IMR-90 (cell line): ENCODE data around the gene RBM44. TPM values are rescaled to one million over a fixed set of nuclear protein-coding genes. Genes with fewer than 3 reads are reported as not detected.

Experiments
- ATAC-seq: fragments of 200-7000 bp; cut with Tn5 transposase; 2 replicates; pipeline ENCODE4 v1.9.1; 2020; ENCODE audit warnings: low read depth, mild to moderate bottlenecking, moderate library complexity
- BruUV-seq: library from RNA; stranded (reverse); fragments of 400-500 nt; replicated peaks from 2 replicates; lab custom pipeline; 2021; lab: Mats Ljungman, UMichigan
- CTCF ChIA-PET: fragments of 300-600 bp; formaldehyde crosslinking; extraction: SDS; loops from one replicate; lab custom pipeline; 2021; ENCODE audit warnings: antibody characterized with exemption; lab: Yijun Ruan, JAX
- POLR2A ChIA-PET: fragments of 300-600 bp; sonication (Branson Sonifier 250); formaldehyde crosslinking; loops from one replicate; lab custom pipeline; 2022; ENCODE audit warnings: antibody characterized with exemption; ENCODE audit not compliant: unreplicated experiment; lab: Charles Lee
- DNase-seq: peaks from one replicate; pipeline ENCODE4 v3.0.0; 2013
- H2AFZ ChIP-seq: replicated peaks from 2 replicates; pipeline ENCODE3; 2013; ENCODE audit warnings: low read length, mild to moderate bottlenecking; ENCODE audit not compliant: poor library complexity
- H2AK5ac ChIP-seq: 2 replicates; pipeline ENCODE4 v1.6.1; 2013; ENCODE audit warnings: low read depth, low read length, inconsistent platforms
- H2AK9ac ChIP-seq: replicated peaks from 2 replicates; pipeline ENCODE3; 2013; ENCODE audit warnings: mild to moderate bottlenecking, low read depth, low read length, moderate library complexity; ENCODE audit not compliant: poor library complexity
- H2BK120ac ChIP-seq: 2 replicates; pipeline ENCODE4 v1.6.1; 2013; ENCODE audit warnings: low read depth, low read length, inconsistent platforms
- H2BK15ac ChIP-seq: 3 replicates; pipeline ENCODE4 v1.6.1; 2013; ENCODE audit warnings: low read depth, low read length, inconsistent platforms
- H2BK20ac ChIP-seq: 2 replicates; pipeline ENCODE4 v1.6.1; 2013; ENCODE audit warnings: low read depth, mild to moderate bottlenecking, inconsistent platforms, low read length, moderate library complexity
- H2BK5ac ChIP-seq: 2 replicates; pipeline ENCODE4 v1.6.1; 2013; ENCODE audit warnings: mild to moderate bottlenecking, low read depth, low read length, inconsistent platforms; ENCODE audit not compliant: poor library complexity, severe bottlenecking
- H3K14ac ChIP-seq: replicated peaks from 2 replicates; pipeline ENCODE4 v1.6.1; 2013; ENCODE audit warnings: low read depth, low read length, inconsistent platforms
- H3K18ac ChIP-seq: 2 replicates; pipeline ENCODE4 v1.6.1; 2013; ENCODE audit warnings: low read depth, low read length, control low read depth
- H3K23ac ChIP-seq: 2 replicates; pipeline ENCODE4 v1.6.1; 2013; ENCODE audit warnings: low read depth, low read length, inconsistent platforms
- H3K27ac ChIP-seq: 2 replicates; pipeline ENCODE4 v1.5.1; 2013; ENCODE audit warnings: mild to moderate bottlenecking, control low read depth, low read length; ENCODE audit not compliant: insufficient read depth
- H3K27me3 ChIP-seq: 2 replicates; pipeline ENCODE4 v1.6.1; 2013; ENCODE audit warnings: low read length; ENCODE audit not compliant: control insufficient read depth, insufficient read depth
- H3K36me3 ChIP-seq: 2 replicates; pipeline ENCODE4 v1.6.1; 2013; ENCODE audit warnings: low read length, mixed read lengths; ENCODE audit not compliant: control insufficient read depth, insufficient read depth
- H3K4ac ChIP-seq: 2 replicates; pipeline ENCODE4 v1.6.1; 2013; ENCODE audit warnings: low read depth, low read length, inconsistent platforms
- H3K4me1 ChIP-seq: 2 replicates; pipeline ENCODE4 v1.6.1; 2013; ENCODE audit warnings: low read length, mixed read lengths; ENCODE audit not compliant: control insufficient read depth, insufficient read depth
- H3K4me2 ChIP-seq: 2 replicates; pipeline ENCODE4 v1.6.1; 2013; ENCODE audit warnings: low read depth, mild to moderate bottlenecking, control low read depth, low read length, moderate library complexity
- H3K4me3 ChIP-seq: 2 replicates; pipeline ENCODE4 v1.5.1; 2013; ENCODE audit warnings: low read depth, mild to moderate bottlenecking, control low read depth, low read length, moderate library complexity; ENCODE audit not compliant: insufficient read depth
- H3K56ac ChIP-seq: 2 replicates; pipeline ENCODE4 v1.6.1; 2013; ENCODE audit warnings: low read length, inconsistent platforms; ENCODE audit not compliant: insufficient read depth; ENCODE audit errors: extremely low read depth
- H3K79me1 ChIP-seq, 2 experiments: 2 replicates each; pipeline ENCODE4 v1.6.1; 2013; ENCODE audit warnings: low read length in 2 of 2, inconsistent platforms in 1 of 2, low read depth in 1 of 2
- H3K9ac ChIP-seq: 2 replicates; pipeline ENCODE4 v1.6.1; 2013; ENCODE audit warnings: low read depth, low read length, control low read depth
- H3K9me1 ChIP-seq: 2 replicates; pipeline ENCODE4 v1.6.1; 2013; ENCODE audit warnings: low read length, inconsistent platforms; ENCODE audit not compliant: insufficient read depth
- H3K9me3 ChIP-seq: 2 replicates; pipeline ENCODE4 v1.6.1; 2013; ENCODE audit warnings: low read length; ENCODE audit not compliant: control insufficient read depth, insufficient read depth
- H4K20me1 ChIP-seq: 2 replicates; pipeline ENCODE4 v1.6.1; 2013; ENCODE audit warnings: low read length, inconsistent platforms; ENCODE audit not compliant: insufficient read depth
- H4K5ac ChIP-seq: 2 replicates; pipeline ENCODE4 v1.6.1; 2013; ENCODE audit warnings: mild to moderate bottlenecking, low read depth, low read length, control low read depth
- H4K8ac ChIP-seq, 2 experiments: 2 replicates each; pipeline ENCODE4 v1.6.1; 2013; ENCODE audit warnings: low read depth in 2 of 2, low read length in 2 of 2, control low read depth in 1 of 2, inconsistent platforms in 1 of 2
- H4K91ac ChIP-seq: 2 replicates; pipeline ENCODE4 v1.6.1; 2013; ENCODE audit warnings: low read depth, low read length, inconsistent platforms; ENCODE audit not compliant: insufficient read depth
- BHLHE40 ChIP-seq: fragments of 150-350 bp; IDR thresholded peaks from 2 replicates; pipeline ENCODE4 v1.6.1; 2016; ENCODE audit warnings: mild to moderate bottlenecking, low read depth, low read length
- CEBPB ChIP-seq: IDR thresholded peaks from 2 replicates; pipeline ENCODE4 v1.6.1; 2012; ENCODE audit warnings: low read depth, low read length, improper control_type of control experiment
- CHD1 ChIP-seq: IDR thresholded peaks from 2 replicates; pipeline ENCODE4 v1.6.1; 2012; ENCODE audit warnings: low read depth, low read length, improper control_type of control experiment
- FOS ChIP-seq: fragments of 150-350 bp; IDR thresholded peaks from 2 replicates; pipeline ENCODE4 v1.6.1; 2016; ENCODE audit warnings: low read depth, low read length
- MAFK ChIP-seq: IDR thresholded peaks from 2 replicates; pipeline ENCODE4 v1.6.1; 2012; ENCODE audit warnings: low read depth, low read length, improper control_type of control experiment
- MAZ ChIP-seq: IDR thresholded peaks from 2 replicates; pipeline ENCODE4 v1.6.1; 2012; ENCODE audit warnings: low read depth, mild to moderate bottlenecking, low read length, improper control_type of control experiment, moderate library complexity, borderline replicate concordance
- MXI1 ChIP-seq: IDR thresholded peaks from 2 replicates; pipeline ENCODE4 v1.6.1; 2012; ENCODE audit warnings: low read depth, mild to moderate bottlenecking, low read length, moderate library complexity, borderline replicate concordance
- NFE2L2 ChIP-seq: fragments of 150-350 bp; IDR thresholded peaks from 2 replicates; pipeline ENCODE4 v1.6.1; 2016; ENCODE audit warnings: low read depth, mild to moderate bottlenecking, low read length
- POLR2A ChIP-seq: IDR thresholded peaks from 2 replicates; pipeline ENCODE4 v1.6.1; 2012; ENCODE audit warnings: mild to moderate bottlenecking, low read depth, low read length
- RAD21 ChIP-seq: IDR thresholded peaks from 2 replicates; pipeline ENCODE4 v1.6.1; 2012; ENCODE audit warnings: low read length, improper control_type of control experiment
- RCOR1 ChIP-seq: IDR thresholded peaks from 2 replicates; pipeline ENCODE4 v1.6.1; 2012; ENCODE audit warnings: mild to moderate bottlenecking, low read length, improper control_type of control experiment; ENCODE audit not compliant: insufficient replicate concordance
- RFX5 ChIP-seq: IDR thresholded peaks from 2 replicates; pipeline ENCODE4 v1.8.0; 2012; ENCODE audit warnings: low read depth, mild to moderate bottlenecking, low read length, moderate library complexity
- SMC3 ChIP-seq: fragments of 150-350 bp; IDR thresholded peaks from 2 replicates; pipeline ENCODE4 v1.6.1; 2016; ENCODE audit warnings: low read depth, mild to moderate bottlenecking, antibody characterized with exemption, low read length, moderate library complexity
- WGBS, 2 experiments: methylation state at CpG; one replicate each; pipeline versions ENCODE4 v1.1.5 to v1.1.7; 2013; ENCODE audit warnings: missing lambda C conversion rate in 2 of 2; ENCODE audit not compliant: insufficient read length in 1 of 2; ENCODE audit errors: extremely low coverage in 2 of 2; 5-methylcytosine and 5-hydroxymethylcytosine counted together
- dilution Hi-C: fragments of 300-500 bp; cut with HindIII; formaldehyde crosslinking; loops from one replicate; pipeline ENCODE4 v1.14.3; 2018; ENCODE audit warnings: low sequenced_read_pairs; ENCODE audit not compliant: unreplicated experiment
- in situ Hi-C: fragments of 300-500 bp; cut with MboI; formaldehyde crosslinking; loops from 3 replicates; pipeline ENCODE4 v1.14.3; 2019; ENCODE audit warnings: low sequenced_read_pairs, inconsistent platforms, mixed read lengths
- intact Hi-C: fragments of 100-400 bp; cut with micrococcal nuclease; formaldehyde crosslinking; loops from 2 replicates; pipeline ENCODE4 v1.10.0; 2022
- polyA plus RNA-seq, 3 experiments: library from polyadenylated mRNA; depleted of rRNA; stranded (reverse); fragments of >200 nt; gene quantifications; 2 replicates each; pipeline ENCODE4 v1.2.3, GENCODE V29; 2012; ENCODE audit warnings: low replicate concordance in 1 of 3
- total RNA-seq: library from RNA; depleted of rRNA; stranded (reverse); fragments of >200 nt; gene quantifications from 2 replicates; pipeline ENCODE4 v1.2.3, GENCODE V29; 2012
- TF ChIP-seq, protein P1 (sequence below): fragments of 150-350 bp; IDR thresholded peaks from 2 replicates; pipeline ENCODE4 v1.6.1; 2017; ENCODE audit warnings: mild to moderate bottlenecking, antibody characterized with exemption, low read length, low read depth
- TF ChIP-seq, protein P2 (sequence below): fragments of 150-350 bp; IDR thresholded peaks from 2 replicates; pipeline ENCODE4 v1.6.1; 2016; ENCODE audit warnings: low read depth, mild to moderate bottlenecking, low read length, moderate library complexity, borderline replicate concordance
- TF ChIP-seq, protein P3 (sequence below): conservative IDR thresholded peaks from 2 replicates; pipeline ENCODE4 v1.5.1; 2012; ENCODE audit warnings: mild to moderate bottlenecking, low read depth, low read length, improper control_type of control experiment

RBM44 gene
- total and polyA plus RNA-seq, 2 of the 4 experiments (the other 2 are of a cell fraction) = 0.14 to 0.18 TPM

DNA sequence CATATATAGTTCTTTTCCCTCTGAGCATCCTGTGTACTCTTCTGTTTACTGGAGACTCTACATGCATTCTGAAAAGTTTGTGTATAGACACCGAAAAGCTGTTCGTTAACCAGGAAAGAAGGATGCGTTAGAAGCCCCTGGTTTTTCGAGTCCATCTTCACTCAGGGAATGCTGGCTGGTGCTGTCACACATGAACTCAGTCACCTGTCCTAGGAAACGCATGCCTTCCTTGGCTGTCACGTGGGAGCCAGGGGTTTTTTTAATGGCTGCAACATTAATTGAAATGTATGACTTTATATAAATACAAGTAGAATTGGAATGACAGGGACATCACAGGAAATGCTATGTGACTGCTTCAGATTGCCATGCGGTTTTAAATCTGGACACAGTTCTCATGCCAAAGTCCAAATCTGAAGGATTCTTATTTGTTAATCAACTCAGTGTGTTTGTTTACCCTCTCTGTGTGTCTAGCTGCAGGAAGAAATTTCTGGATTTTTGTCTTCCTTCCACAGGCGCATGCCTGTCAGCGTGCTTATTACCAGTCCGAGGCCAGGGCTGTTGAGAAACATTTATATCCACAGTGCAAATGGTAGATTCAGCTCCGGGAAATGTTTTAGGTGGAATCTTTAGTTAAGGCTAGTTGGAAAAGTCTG lies 63.4 kb downstream of the RBM44 start:
- H3K4me2 ChIP-seq = no peak overlapping the region
- H2BK120ac ChIP-seq = no peak overlapping the region
- H3K9me3 ChIP-seq = no peaks in the 10 kb centered on the region
- POLR2A ChIA-PET = no interaction called here
- no peak overlapping the region for H4K5ac ChIP-seq
- peaks cover 20% of the 10 kb centered on the region for H3K9me1 ChIP-seq
- no peak overlapping the region for H3K56ac ChIP-seq
- no peak overlapping the region for H2AFZ ChIP-seq
- H3K4ac ChIP-seq = 0 out of 2 replicates have a peak overlapping the region, but pooled peaks have one; percentile 7
- WGBS, 2 experiments = no CpG with 5 or more reads among the region's 11 CpGs
- H3K79me1 ChIP-seq = peaks cover 0 to 19% of the 10 kb centered on the region in 2 experiments; a peak in 2 of 4 replicates
- H3K18ac ChIP-seq = no peak overlapping the region
- H2BK20ac ChIP-seq = no peak overlapping the region; the same call in 1 of the 2 replicates
- DNase-seq (no peak), ATAC-seq (no peak)
- in situ Hi-C loops = no loop called here
- no peak overlapping the region for H3K23ac ChIP-seq
- no peak overlapping the region for H2AK9ac ChIP-seq
- H3K27ac ChIP-seq = no peak overlapping the region
- H3K14ac ChIP-seq = no peak overlapping the region
- dilution Hi-C loops = no loop called here
- H4K91ac ChIP-seq = no peak overlapping the region
- H3K36me3 ChIP-seq = no peaks in the 10 kb centered on the region
- H2BK5ac ChIP-seq = no peak overlapping the region
- CTCF ChIA-PET = interaction anchor here (0.7 to 1.6 kb wide), 2 partner anchors 30 to 401 kb away, joined by 3 read pairs; no protein-coding TSS in a partner anchor
- no peak overlapping the region; a peak in 1 of 4 replicates for H4K8ac ChIP-seq
- peak overlapping the region; percentile 60; the same call in 1 of the 2 replicates for H2AK5ac ChIP-seq
- no peaks in the 10 kb centered on the region for H3K27me3 ChIP-seq
- H2BK15ac ChIP-seq = no peak overlapping the region
- TF ChIP-seq RFX5 (no peak), CHD1 (no peak), MAFK (no peak), POLR2A (no peak), MAZ (no peak), BHLHE40 (no peak), SMC3 (no peak), RCOR1 (no peak), RAD21 (no peak), CEBPB (no peak), FOS (no peak), MXI1 (no peak), NFE2L2 (no peak)
- TF ChIP-seq, protein P1, sequence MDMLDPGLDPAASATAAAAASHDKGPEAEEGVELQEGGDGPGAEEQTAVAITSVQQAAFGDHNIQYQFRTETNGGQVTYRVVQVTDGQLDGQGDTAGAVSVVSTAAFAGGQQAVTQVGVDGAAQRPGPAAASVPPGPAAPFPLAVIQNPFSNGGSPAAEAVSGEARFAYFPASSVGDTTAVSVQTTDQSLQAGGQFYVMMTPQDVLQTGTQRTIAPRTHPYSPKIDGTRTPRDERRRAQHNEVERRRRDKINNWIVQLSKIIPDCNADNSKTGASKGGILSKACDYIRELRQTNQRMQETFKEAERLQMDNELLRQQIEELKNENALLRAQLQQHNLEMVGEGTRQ = no peak
- TF ChIP-seq, protein P2, sequence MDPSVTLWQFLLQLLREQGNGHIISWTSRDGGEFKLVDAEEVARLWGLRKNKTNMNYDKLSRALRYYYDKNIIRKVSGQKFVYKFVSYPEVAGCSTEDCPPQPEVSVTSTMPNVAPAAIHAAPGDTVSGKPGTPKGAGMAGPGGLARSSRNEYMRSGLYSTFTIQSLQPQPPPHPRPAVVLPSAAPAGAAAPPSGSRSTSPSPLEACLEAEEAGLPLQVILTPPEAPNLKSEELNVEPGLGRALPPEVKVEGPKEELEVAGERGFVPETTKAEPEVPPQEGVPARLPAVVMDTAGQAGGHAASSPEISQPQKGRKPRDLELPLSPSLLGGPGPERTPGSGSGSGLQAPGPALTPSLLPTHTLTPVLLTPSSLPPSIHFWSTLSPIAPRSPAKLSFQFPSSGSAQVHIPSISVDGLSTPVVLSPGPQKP = no peak
- TF ChIP-seq, protein P3, sequence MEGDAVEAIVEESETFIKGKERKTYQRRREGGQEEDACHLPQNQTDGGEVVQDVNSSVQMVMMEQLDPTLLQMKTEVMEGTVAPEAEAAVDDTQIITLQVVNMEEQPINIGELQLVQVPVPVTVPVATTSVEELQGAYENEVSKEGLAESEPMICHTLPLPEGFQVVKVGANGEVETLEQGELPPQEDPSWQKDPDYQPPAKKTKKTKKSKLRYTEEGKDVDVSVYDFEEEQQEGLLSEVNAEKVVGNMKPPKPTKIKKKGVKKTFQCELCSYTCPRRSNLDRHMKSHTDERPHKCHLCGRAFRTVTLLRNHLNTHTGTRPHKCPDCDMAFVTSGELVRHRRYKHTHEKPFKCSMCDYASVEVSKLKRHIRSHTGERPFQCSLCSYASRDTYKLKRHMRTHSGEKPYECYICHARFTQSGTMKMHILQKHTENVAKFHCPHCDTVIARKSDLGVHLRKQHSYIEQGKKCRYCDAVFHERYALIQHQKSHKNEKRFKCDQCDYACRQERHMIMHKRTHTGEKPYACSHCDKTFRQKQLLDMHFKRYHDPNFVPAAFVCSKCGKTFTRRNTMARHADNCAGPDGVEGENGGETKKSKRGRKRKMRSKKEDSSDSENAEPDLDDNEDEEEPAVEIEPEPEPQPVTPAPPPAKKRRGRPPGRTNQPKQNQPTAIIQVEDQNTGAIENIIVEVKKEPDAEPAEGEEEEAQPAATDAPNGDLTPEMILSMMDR = no peak
- no peaks in the 10 kb centered on the region for H4K20me1 ChIP-seq
- H3K4me1 ChIP-seq = peaks cover 25% of the 10 kb centered on the region
- H3K9ac ChIP-seq = no peak overlapping the region
- BruUV-seq = no TSS peak
- intact Hi-C loops = no loop called here
- H3K4me3 ChIP-seq = no peak overlapping the region
